Stimulated activated naive CD8-positive, alpha-beta T cell treated with anti-CD3 and anti-CD28 coated beads, Interleukin-15, Interleukin-2, amounts not matched to agents 100 ng/mL and 50 ng/mL, for 24 hours (primary cell): Measurements from ENCODE around the gene SOD2.

ENCODE experiments used
- H3K27ac Mint-ChIP-seq: one replicate; pipeline ENCODE4 v1.8.0; 2021; ENCODE audit warnings: mild to moderate bottlenecking, mixed read lengths
- H3K27me3 Mint-ChIP-seq: one replicate; pipeline ENCODE4 v1.8.0; 2021; ENCODE audit warnings: mixed read lengths
- H3K36me3 Mint-ChIP-seq: one replicate; pipeline ENCODE4 v1.8.0; 2021; ENCODE audit warnings: low read depth, mixed read lengths
- H3K4me1 Mint-ChIP-seq: one replicate; pipeline ENCODE4 v1.8.0; 2021; ENCODE audit warnings: low read depth, mixed read lengths
- H3K4me3 Mint-ChIP-seq: one replicate; pipeline ENCODE4 v1.8.0; 2021; ENCODE audit warnings: mild to moderate bottlenecking, mixed read lengths
- H3K9me3 Mint-ChIP-seq: one replicate; pipeline ENCODE4 v1.8.0; 2021; ENCODE audit warnings: mixed read lengths

Gene SOD2

GRCh38 chr6:159646116-159646515 lies 46.9 kb downstream of the SOD2 start:
- H3K27ac Mint-ChIP-seq: no peak overlapping the region
- H3K4me3 Mint-ChIP-seq: no peak overlapping the region
- H3K36me3 Mint-ChIP-seq: peaks cover 13% of the 10 kb centered on the region
- H3K4me1 Mint-ChIP-seq: peaks cover 21% of the 10 kb centered on the region
- H3K9me3 Mint-ChIP-seq: no peaks in the 10 kb centered on the region
- H3K27me3 Mint-ChIP-seq: no peaks in the 10 kb centered on the region

DNA sequence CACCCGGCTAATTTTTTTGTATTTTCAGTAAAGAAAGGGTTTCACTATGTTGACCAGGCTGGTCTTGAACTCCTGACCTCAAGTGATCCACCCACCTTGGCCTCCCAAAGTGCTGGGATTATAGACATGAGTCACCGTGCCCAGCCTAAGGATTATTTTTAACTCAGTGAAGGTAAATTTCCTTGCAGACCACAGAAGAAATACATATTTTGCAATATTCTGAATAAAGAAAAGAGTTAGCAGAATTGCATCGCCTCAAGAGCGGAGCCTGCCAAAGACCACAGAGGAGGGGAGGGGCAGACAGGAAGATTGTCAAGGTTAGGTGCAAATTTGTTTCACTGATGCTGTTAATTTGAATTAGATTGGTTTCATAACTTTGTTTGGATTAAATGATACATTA lies 47.4 kb downstream of the SOD2 start:
- Mint-ChIP-seq H3K36me3 (peaks cover 13% of the 10 kb centered on the region), H3K4me1 (peaks cover 21% of the 10 kb centered on the region), H3K4me3 (no peak overlapping the region), H3K27me3 (no peaks in the 10 kb centered on the region), H3K27ac (no peak overlapping the region), H3K9me3 (no peaks in the 10 kb centered on the region)
